Colonic mucosa (tissue), 4 donors: ENCODE measurements around the gene RFX2. TPM values are rescaled to one million over a fixed set of nuclear protein-coding genes. Genes with fewer than 3 reads are reported as not detected.

Source experiments
- DNase-seq: peaks from one replicate; pipeline ENCODE4 v3.0.0-alpha.2; 2020
- H3K27ac ChIP-seq: fragments of 200-600 bp; one replicate; pipeline ENCODE4 v1.8.0; 2021
- H3K27me3 ChIP-seq: fragments of 200-600 bp; one replicate; pipeline ENCODE4 v1.8.0; 2021
- H3K36me3 ChIP-seq: fragments of 200-600 bp; one replicate; pipeline ENCODE4 v1.8.0; 2021
- H3K4me1 ChIP-seq: fragments of 200-600 bp; one replicate; pipeline ENCODE4 v1.8.0; 2021; ENCODE audit warnings: mild to moderate bottlenecking
- H3K4me3 ChIP-seq: fragments of 200-600 bp; one replicate; pipeline ENCODE4 v1.8.0; 2021
- H3K9ac ChIP-seq, 2 donors: one replicate each; pipeline ENCODE4 v1.7.0; 2013; ENCODE audit warnings: control low read depth in 2 of 2, low read depth in 2 of 2, low read length in 2 of 2
- H3K9me3 ChIP-seq: fragments of 200-600 bp; one replicate; pipeline ENCODE4 v1.8.0; 2021
- CTCF ChIP-seq: fragments of 200-600 bp; IDR thresholded peaks from one replicate; pipeline ENCODE4 v1.8.0; 2022; ENCODE audit warnings: antibody characterized with exemption, mild to moderate bottlenecking
- intact Hi-C: fragments of 100-400 bp; cut with DNase I; formaldehyde crosslinking; loops from one replicate; pipeline ENCODE4 v1.14.1; 2022
- total RNA-seq, 2 donors: library from RNA; stranded (reverse); fragmentation: NEBNext Ultra II Directional in 1 of 2; extraction: Animal tissue kit (Norgen Biotek cat#: 25700) in 1 of 2; gene quantifications; one replicate each; pipeline ENCODE4 v1.2.1, GENCODE V29; 2021
- donor health status: healthy.
- donor health status: DM: no; HTN: no; CAD: no.
- donor health status: DM: no; HTN: no; CAD: no.

Gene RFX2
- total RNA-seq, 2 donors from 2014 or later = 6.2 to 7.3 TPM

GRCh38 chr19:6105444-6105843, 4.9 kb downstream of the RFX2 start:
- TF ChIP-seq CTCF = no peak
- H3K9me3 ChIP-seq = no peaks in the 10 kb centered on the region
- no peaks in the 10 kb centered on the region for H3K27me3 ChIP-seq
- DNase-seq = no peak
- no peak overlapping the region for H3K4me3 ChIP-seq
- intact Hi-C loops = no loop called here
- H3K9ac ChIP-seq = no peak overlapping the region
- H3K36me3 ChIP-seq = no peaks in the 10 kb centered on the region
- no peak overlapping the region for H3K27ac ChIP-seq
- peaks cover 5% of the 10 kb centered on the region for H3K4me1 ChIP-seq

- H3K9ac ChIP-seq = no peak overlapping the region
- H3K4me1 ChIP-seq = no peaks in the 10 kb centered on the region
- H3K36me3 ChIP-seq = no peaks in the 10 kb centered on the region
- no peak overlapping the region for H3K4me3 ChIP-seq
- no peaks in the 10 kb centered on the region for H3K27me3 ChIP-seq
- intact Hi-C loops = no loop called here
- TF ChIP-seq CTCF = no peak
- H3K9me3 ChIP-seq = no peaks in the 10 kb centered on the region
- H3K27ac ChIP-seq = no peak overlapping the region
- DNase-seq = no peak
These were observed 6.4 kb downstream of the RFX2 start for GRCh38 chr19:6103894-6104293.

- no peak for TF ChIP-seq CTCF
- no peak for DNase-seq
- Histone ChIP-seq H3K27ac (no peak overlapping the region), H3K4me3 (no peak overlapping the region), H3K9ac (no peak overlapping the region), H3K9me3 (no peaks in the 10 kb centered on the region), H3K27me3 (no peaks in the 10 kb centered on the region), H3K4me1 (no peaks in the 10 kb centered on the region), H3K36me3 (no peaks in the 10 kb centered on the region)
- intact Hi-C loops = no loop called here
These were observed 7.1 kb downstream of the RFX2 start for GRCh38 chr19:6103217-6103644.

GRCh38 chr19:6101991-6102390, 8.3 kb downstream of the RFX2 start:
- Histone ChIP-seq H3K36me3 (no peaks in the 10 kb centered on the region), H3K4me1 (no peaks in the 10 kb centered on the region), H3K9me3 (no peaks in the 10 kb centered on the region), H3K9ac (no peak overlapping the region), H3K4me3 (no peak overlapping the region), H3K27ac (no peak overlapping the region), H3K27me3 (no peaks in the 10 kb centered on the region)
- no peak for DNase-seq
- TF ChIP-seq CTCF = no peak
- intact Hi-C loops = no loop called here

- Histone ChIP-seq H3K9me3 (no peaks in the 10 kb centered on the region), H3K4me3 (no peak overlapping the region), H3K36me3 (no peaks in the 10 kb centered on the region), H3K4me1 (no peaks in the 10 kb centered on the region), H3K27me3 (no peaks in the 10 kb centered on the region), H3K9ac (no peak overlapping the region), H3K27ac (no peak overlapping the region)
- DNase-seq = no peak
- TF ChIP-seq CTCF = no peak
- intact Hi-C loops = no loop called here
These were observed 8.9 kb downstream of the RFX2 start for GRCh38 chr19:6101291-6101825.
